HepG2 (cell line): ENCODE data around the gene ELAPOR1. TPM values are rescaled to one million over a fixed set of nuclear protein-coding genes. Genes with fewer than 3 reads are reported as not detected.

ENCODE experiments used
- HNRNPL ChIP-seq: fragments of 200-400 bp; formaldehyde crosslinking; IDR thresholded peaks from 2 replicates; pipeline ENCODE4 v1.6.1; 2017; ENCODE audit warnings: mild to moderate bottlenecking, low read depth, low read length
- HOXA3 ChIP-seq: sonication (generic); formaldehyde crosslinking; IDR thresholded peaks from 2 replicates; pipeline ENCODE4 v1.5.0; 2020; ENCODE audit warnings: missing genetic modification reagents
- NFYC ChIP-seq: IDR thresholded peaks from 2 replicates; pipeline ENCODE4 v1.6.1; 2016; ENCODE audit warnings: missing genetic modification reagents, missing compliant biosample characterization
- RFXAP ChIP-seq: sonication (generic); formaldehyde crosslinking; IDR thresholded peaks from 2 replicates; pipeline ENCODE4 v1.4.0; 2020; ENCODE audit warnings: missing genetic modification reagents, borderline replicate concordance
- TMF1 ChIP-seq: sonication (generic); formaldehyde crosslinking; IDR thresholded peaks from 2 replicates; pipeline ENCODE4 v1.8.1; 2022; ENCODE audit warnings: low read depth, missing genetic modification reagents
- ZBTB2 ChIP-seq: sonication (generic); formaldehyde crosslinking; IDR thresholded peaks from 2 replicates; pipeline ENCODE4 v1.8.0; 2022; ENCODE audit warnings: low read depth, missing genetic modification reagents
- ZBTB38 ChIP-seq: sonication (generic); formaldehyde crosslinking; IDR thresholded peaks from 2 replicates; pipeline ENCODE4 v1.5.1; 2020; ENCODE audit warnings: mild to moderate bottlenecking, missing genetic modification reagents
- ZIK1 ChIP-seq: sonication (generic); formaldehyde crosslinking; IDR thresholded peaks from 2 replicates; pipeline ENCODE4 v1.5.0; 2020; ENCODE audit warnings: mild to moderate bottlenecking, low read depth, missing genetic modification reagents, borderline replicate concordance
- ZNF263 ChIP-seq: sonication (generic); formaldehyde crosslinking; IDR thresholded peaks from 2 replicates; pipeline ENCODE4 v1.4.0; 2020; ENCODE audit warnings: missing genetic modification reagents
- ZNF317 ChIP-seq: sonication (generic); formaldehyde crosslinking; IDR thresholded peaks from 2 replicates; pipeline ENCODE4 v1.5.0; 2020; ENCODE audit warnings: mild to moderate bottlenecking, missing genetic modification reagents
- ZNF777 ChIP-seq: sonication (generic); formaldehyde crosslinking; IDR thresholded peaks from 2 replicates; pipeline ENCODE4 v1.4.0; 2020; ENCODE audit warnings: missing genetic modification reagents
- ZNF781 ChIP-seq: sonication (generic); formaldehyde crosslinking; IDR thresholded peaks from 2 replicates; pipeline ENCODE4 v1.5.1; 2020; ENCODE audit warnings: borderline replicate concordance, mild to moderate bottlenecking, missing genetic modification reagents; ENCODE audit errors: not compliant biosample characterization
- ZNF792 ChIP-seq: IDR thresholded peaks from 2 replicates; pipeline ENCODE4 v1.6.1; 2016
- polyA plus RNA-seq, 8 experiments: library from polyadenylated mRNA; depleted of rRNA in 3 of 8; stranded (reverse) in 7 of 8; unstranded in 1 of 8; fragments of >200 nt; fragmentation: Illumina TruSeq in 4 of 8; extraction: Trizol in 4 of 8; gene quantifications; 2 replicates each; pipeline versions ENCODE4 v1.2.1 to v1.2.3, GENCODE V29; 2011 to 2016; ENCODE audit warnings: low read depth in 4 of 8, missing spikeins in 1 of 8, mixed read lengths in 1 of 8; ENCODE audit not compliant: insufficient read depth in 1 of 8
- total RNA-seq, 5 experiments: library from RNA; depleted of rRNA; stranded (reverse); fragments of >200 nt; fragmentation: Illumina TruSeq; extraction: Trizol; gene quantifications; 2 replicates each; pipeline ENCODE4 v1.2.3, GENCODE V29; 2016; ENCODE audit warnings: low read depth in 1 of 5
- TF ChIP-seq, protein P1 (sequence below): sonication (generic); formaldehyde crosslinking; IDR thresholded peaks from 2 replicates; pipeline ENCODE4 v1.4.0; 2020; ENCODE audit warnings: missing genetic modification reagents
- TF ChIP-seq, protein P2 (sequence below): sonication (generic); formaldehyde crosslinking; conservative IDR thresholded peaks from 2 replicates; pipeline ENCODE4 v1.8.0; 2022; ENCODE audit warnings: low read depth, missing genetic modification reagents
- TF ChIP-seq, protein P3 (sequence below): sonication (generic); formaldehyde crosslinking; IDR thresholded peaks from 2 replicates; pipeline ENCODE4 v1.4.0; 2020; ENCODE audit warnings: missing genetic modification reagents

Gene ELAPOR1
- total and polyA plus RNA-seq, 2 of the 13 experiments (the other 11 are each of a cell fraction or from before 2014, with no cell fraction given), result 0.13 to 0.20 TPM

DNA sequence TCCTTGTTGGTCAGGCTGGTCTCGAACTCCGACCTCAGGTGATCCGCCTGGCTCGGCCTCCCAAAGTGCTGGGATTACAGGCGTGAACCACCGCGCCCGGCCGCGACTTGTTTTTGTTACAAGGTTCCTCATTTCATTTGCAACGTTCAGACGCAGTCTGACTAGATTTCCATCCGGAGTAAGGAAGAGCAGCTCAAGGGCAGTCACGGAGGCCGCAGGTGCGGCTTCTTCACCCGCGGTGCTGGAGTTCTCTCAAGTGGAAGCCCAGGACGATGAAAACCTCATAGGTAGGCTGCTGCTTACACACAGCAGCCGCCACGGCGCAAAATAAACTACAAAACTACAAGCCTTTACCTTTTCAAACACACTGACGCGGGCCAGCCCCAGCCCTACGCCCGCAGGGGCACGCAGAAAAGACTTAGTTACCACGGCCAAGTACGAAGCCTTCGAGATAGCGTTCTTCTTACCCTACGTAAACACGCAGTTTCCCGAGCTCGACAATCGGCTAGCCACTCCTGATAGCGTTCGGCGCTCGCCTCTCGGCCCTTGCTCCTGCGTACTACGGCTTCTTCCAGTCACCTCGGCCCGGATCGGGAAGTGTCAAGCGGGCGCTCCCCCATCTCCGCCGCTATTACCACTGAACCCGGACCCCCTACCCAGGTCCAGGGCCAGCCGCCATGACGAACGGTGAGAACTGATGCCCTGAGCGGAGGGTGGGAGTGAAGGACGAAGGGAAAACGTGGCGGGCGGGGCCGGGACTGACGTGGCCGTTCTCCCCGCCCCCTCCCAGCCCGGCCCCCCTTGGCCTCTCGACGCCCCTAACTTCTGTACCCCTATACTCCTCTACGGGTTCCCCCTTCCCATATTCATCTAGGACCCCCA is 23.5 kb upstream of the ELAPOR1 start, which contains the start of gene TMEM167B (continued):
- TF ChIP-seq, protein P1, sequence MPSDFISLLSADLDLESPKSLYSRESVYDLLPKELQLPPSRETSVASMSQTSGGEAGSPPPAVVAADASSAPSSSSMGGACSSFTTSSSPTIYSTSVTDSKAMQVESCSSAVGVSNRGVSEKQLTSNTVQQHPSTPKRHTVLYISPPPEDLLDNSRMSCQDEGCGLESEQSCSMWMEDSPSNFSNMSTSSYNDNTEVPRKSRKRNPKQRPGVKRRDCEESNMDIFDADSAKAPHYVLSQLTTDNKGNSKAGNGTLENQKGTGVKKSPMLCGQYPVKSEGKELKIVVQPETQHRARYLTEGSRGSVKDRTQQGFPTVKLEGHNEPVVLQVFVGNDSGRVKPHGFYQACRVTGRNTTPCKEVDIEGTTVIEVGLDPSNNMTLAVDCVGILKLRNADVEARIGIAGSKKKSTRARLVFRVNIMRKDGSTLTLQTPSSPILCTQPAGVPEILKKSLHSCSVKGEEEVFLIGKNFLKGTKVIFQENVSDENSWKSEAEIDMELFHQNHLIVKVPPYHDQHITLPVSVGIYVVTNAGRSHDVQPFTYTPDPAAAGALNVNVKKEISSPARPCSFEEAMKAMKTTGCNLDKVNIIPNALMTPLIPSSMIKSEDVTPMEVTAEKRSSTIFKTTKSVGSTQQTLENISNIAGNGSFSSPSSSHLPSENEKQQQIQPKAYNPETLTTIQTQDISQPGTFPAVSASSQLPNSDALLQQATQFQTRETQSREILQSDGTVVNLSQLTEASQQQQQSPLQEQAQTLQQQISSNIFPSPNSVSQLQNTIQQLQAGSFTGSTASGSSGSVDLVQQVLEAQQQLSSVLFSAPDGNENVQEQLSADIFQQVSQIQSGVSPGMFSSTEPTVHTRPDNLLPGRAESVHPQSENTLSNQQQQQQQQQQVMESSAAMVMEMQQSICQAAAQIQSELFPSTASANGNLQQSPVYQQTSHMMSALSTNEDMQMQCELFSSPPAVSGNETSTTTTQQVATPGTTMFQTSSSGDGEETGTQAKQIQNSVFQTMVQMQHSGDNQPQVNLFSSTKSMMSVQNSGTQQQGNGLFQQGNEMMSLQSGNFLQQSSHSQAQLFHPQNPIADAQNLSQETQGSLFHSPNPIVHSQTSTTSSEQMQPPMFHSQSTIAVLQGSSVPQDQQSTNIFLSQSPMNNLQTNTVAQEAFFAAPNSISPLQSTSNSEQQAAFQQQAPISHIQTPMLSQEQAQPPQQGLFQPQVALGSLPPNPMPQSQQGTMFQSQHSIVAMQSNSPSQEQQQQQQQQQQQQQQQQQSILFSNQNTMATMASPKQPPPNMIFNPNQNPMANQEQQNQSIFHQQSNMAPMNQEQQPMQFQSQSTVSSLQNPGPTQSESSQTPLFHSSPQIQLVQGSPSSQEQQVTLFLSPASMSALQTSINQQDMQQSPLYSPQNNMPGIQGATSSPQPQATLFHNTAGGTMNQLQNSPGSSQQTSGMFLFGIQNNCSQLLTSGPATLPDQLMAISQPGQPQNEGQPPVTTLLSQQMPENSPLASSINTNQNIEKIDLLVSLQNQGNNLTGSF (CRISPR knock-in tag), result 0 out of 2 replicates have a peak, but pooled peaks have one; percentile 29
- TF ChIP-seq ZBTB2 (CRISPR knock-in tag), result peak; percentile 62; the same call in 1 of the 2 replicates
- TF ChIP-seq, protein P2, sequence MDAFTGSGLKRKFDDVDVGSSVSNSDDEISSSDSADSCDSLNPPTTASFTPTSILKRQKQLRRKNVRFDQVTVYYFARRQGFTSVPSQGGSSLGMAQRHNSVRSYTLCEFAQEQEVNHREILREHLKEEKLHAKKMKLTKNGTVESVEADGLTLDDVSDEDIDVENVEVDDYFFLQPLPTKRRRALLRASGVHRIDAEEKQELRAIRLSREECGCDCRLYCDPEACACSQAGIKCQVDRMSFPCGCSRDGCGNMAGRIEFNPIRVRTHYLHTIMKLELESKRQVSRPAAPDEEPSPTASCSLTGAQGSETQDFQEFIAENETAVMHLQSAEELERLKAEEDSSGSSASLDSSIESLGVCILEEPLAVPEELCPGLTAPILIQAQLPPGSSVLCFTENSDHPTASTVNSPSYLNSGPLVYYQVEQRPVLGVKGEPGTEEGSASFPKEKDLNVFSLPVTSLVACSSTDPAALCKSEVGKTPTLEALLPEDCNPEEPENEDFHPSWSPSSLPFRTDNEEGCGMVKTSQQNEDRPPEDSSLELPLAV (CRISPR knock-in tag), result no peak
- peak; percentile 73 for TF ChIP-seq ZNF317
- TF ChIP-seq ZIK1 (CRISPR knock-in tag), result no peak; the same call in none of the 2 replicates
- TF ChIP-seq HNRNPL, result 0 out of 2 replicates have a peak, but pooled peaks have one; percentile 34
- peak; percentile 87; the same call in 1 of the 2 replicates for TF ChIP-seq RFXAP (CRISPR knock-in tag)
- peak; percentile 57; the same call in 1 of the 2 replicates for TF ChIP-seq TMF1 (CRISPR knock-in tag)
- TF ChIP-seq ZNF263 (CRISPR knock-in tag), result no peak
- TF ChIP-seq NFYC (CRISPR knock-in tag), result peak; percentile 37
- TF ChIP-seq ZBTB38 (CRISPR knock-in tag), result peak; percentile 89
- peak; percentile 72 for TF ChIP-seq ZNF777 (CRISPR knock-in tag)
- peak; percentile 54 for TF ChIP-seq ZNF781
- TF ChIP-seq, protein P3, sequence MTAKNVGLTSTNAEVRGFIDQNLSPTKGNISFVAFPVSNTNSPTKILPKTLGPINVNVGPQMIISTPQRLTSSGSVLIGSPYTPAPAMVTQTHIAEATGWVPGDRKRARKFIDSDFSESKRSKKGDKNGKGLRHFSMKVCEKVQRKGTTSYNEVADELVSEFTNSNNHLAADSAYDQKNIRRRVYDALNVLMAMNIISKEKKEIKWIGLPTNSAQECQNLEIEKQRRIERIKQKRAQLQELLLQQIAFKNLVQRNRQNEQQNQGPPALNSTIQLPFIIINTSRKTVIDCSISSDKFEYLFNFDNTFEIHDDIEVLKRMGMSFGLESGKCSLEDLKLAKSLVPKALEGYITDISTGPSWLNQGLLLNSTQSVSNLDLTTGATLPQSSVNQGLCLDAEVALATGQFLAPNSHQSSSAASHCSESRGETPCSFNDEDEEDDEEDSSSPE (CRISPR knock-in tag), result peak; percentile 73
- peak; percentile 94 for TF ChIP-seq HOXA3 (CRISPR knock-in tag)
- peak; percentile 98 for TF ChIP-seq ZNF792
